ENCODE data around the gene UBE2E1.

GRCh38 chr3:23909341-23909740 lies 103.6 kb downstream of the UBE2E1 start:
- no peak for TF ChIP-seq CTCF (IDR thresholded peaks at IDR 0.05)
- no peak for TF ChIP-seq POLR2A (IDR thresholded peaks at IDR 0.05)

All from stomach (tissue), 4 donors.